GM19438 (cell line): ENCODE measurements around the gene BARD1.
A peak's percentile ranks its signal among the peaks of the same experiment; 100 is the strongest.
"Not testable (repeated sequence)": the region's sequence is repeated elsewhere in the genome, so short reads cannot be mapped to it uniquely, and the experiment has no call there.

ENCODE experiments used
- ATAC-seq: cut with Tn5 transposase; IDR thresholded peaks from one replicate; pipeline ENCODE4 v1.9.1; 2021; ENCODE audit warnings: low read depth; ENCODE audit not compliant: unreplicated experiment

Gene BARD1

GRCh38 chr2:214772443-214773015, 37.0 kb downstream of the BARD1 start:
- ATAC-seq: no peak

DNA sequence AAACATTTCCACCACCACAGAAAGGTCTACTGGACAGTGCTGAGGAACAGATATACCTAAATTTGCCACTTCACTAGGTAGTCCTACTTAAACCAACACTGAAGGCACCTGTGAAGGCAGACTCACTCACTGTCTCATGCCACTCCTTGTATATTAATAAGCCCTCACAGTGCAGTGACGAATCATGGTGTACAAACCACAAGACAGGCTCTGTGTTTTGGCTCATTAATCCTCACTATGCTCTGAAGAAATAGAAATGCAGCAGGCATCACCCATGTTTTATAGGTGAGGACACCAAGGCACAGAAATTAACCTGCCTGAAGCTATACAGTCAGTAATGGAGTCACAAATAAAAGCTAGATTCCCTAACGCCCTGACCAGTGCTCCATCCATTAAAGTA, 44.3 kb downstream of the BARD1 start:
- no peak for ATAC-seq

- no peak for ATAC-seq
Observed at GRCh38 chr2:214753455-214753854, 56.0 kb downstream of the BARD1 start.

DNA sequence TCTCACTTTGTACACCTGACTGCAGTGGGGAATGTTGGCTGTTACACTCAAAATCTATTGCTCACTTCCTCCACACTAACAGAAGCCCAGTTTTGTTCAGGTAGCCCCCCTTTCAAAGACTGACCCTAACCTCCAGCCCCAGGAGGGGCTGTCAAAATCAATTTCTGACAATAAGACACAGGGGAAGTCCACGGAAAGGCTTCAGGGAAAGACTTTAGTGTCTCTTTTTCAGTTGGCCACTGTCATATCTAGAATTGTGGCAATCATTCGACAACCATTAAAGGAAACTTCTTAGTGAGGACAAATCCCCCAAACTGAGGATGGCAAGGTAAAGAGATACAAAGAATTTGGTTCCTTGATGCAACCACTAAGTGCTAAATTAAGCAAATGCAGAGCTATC, 59.0 kb downstream of the BARD1 start:
- no peak for ATAC-seq

DNA sequence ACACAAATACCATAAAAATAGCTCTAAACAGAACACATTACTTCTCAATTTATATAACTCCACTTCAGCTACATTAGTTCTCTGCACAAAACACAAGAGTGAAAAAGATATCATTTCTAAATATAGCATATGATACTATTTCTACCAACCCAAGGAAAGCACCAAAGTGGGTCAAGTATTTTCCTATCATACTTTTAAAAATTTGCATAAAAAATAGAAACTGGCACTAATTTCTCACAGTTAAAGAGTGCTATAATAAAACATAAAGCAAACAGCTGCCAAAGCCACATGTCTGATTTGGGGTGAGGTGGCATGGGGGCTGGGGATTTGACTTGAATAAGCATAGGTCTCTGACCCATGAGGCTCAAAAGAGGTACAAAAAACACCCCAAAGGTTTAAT, 61.5 kb downstream of the BARD1 start:
- ATAC-seq: no peak

GRCh38 chr2:214742119-214742518, 67.4 kb downstream of the BARD1 start:
- no peak for ATAC-seq

GRCh38 chr2:214740867-214741395, 68.6 kb downstream of the BARD1 start:
- no peak for ATAC-seq

DNA sequence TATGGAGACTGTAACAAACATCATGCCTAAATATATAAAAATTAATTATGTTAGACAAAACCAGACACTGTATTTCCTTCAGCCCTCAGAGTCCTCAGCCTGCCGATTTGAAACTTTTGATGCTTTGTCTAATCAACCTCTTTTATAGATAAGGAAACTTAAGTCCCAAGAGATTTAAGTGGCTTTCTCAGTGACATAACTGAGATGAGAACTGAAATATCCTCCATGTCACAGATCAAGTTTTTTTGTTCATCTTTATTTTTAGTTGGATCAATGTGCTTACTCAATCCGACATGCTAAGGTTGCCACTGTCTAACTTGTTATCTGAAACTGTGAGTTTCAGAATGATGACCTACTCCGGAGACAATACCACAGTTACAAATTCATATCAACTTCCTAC, 72.3 kb downstream of the BARD1 start:
- ATAC-seq: peak; percentile 94

- no peak for ATAC-seq
Observed at GRCh38 chr2:214730800-214731407, 78.6 kb downstream of the BARD1 start.

DNA sequence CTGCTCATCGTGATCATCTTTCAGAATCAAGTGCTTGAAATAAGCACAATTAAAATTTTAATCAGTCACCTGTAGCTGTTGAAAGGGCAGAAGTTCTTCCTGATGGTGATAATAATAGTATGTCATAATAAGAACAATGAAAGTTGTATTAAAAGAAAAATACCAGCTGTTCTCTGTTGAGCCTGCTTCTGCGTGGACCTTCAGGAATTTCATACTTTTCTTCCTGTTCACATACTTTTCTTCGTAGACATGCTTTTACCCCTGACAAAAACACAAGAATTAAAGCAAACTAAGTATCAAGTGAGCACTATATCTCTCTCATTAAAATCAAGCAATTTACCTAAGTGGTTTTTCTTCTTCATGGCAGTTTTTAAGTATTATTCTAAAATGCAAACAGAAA, 79.2 kb downstream of the BARD1 start:
- no peak for ATAC-seq

DNA sequence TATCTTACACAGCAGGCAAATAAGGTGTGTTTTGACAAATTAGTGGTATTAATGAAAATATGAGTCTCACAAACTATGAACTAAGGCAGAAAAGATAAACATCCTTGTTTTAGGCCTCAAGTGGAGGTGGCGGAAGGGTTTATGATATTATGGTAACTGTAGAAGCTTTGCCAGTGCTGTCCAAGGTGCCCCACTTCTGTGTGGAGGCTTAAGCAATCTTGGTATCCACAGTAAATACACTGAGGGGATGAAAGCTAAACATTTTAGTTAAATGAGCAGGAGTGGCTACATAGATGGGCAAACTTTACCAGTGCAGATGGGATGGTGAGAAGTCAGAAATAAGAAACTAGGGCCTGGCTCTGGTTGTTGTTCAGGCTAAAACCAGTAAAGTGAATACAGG, 84.7 kb downstream of the BARD1 start:
- ATAC-seq: no peak

- ATAC-seq: not testable (repeated sequence)
Observed at GRCh38 chr2:214717837-214718236, 91.6 kb downstream of the BARD1 start.

- no peak for ATAC-seq
Observed at GRCh38 chr2:214716811-214717560, 92.5 kb downstream of the BARD1 start.

DNA sequence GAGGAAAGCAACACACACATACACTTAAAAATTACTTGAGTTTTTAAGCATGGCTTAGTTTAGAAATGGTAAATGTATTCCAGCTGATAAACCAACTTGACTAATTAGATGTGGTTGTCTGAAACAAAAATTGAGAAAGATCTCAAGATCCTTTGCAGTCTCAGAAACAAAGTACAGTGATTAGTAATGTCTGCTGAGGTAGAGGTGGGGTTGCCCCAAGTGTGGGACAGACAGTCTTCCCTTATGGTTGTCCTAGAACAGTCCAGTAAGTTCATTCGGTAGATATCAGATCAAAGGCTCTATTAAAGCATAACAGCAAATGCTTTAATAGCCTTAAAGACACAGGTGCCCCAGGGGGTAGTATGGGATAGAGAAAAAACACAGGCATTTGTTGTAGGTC, 94.5 kb downstream of the BARD1 start:
- no peak for ATAC-seq

GRCh38 chr2:214713080-214713830, 96.2 kb downstream of the BARD1 start:
- no peak for ATAC-seq

DNA sequence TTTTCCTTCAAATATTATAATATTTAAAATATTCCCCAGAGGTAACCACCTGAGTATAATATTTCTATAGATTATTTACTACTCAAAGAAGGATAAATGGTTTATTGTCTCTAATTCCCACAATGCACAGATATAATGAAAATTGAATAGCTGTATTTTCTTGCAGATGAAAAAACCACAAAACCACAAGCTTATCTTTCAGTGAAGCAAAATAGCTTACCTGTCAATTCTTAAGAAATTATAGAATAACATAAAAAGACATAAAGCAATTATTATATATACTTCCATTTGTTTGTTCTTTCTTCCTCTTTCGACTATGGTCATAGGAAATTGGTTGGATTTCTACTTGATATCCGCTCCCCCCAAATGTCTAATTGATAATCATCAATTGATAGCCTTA, 98.8 kb downstream of the BARD1 start:
- ATAC-seq: no peak

- ATAC-seq: no peak
Observed at GRCh38 chr2:214706986-214707385, 102.5 kb downstream of the BARD1 start.

DNA sequence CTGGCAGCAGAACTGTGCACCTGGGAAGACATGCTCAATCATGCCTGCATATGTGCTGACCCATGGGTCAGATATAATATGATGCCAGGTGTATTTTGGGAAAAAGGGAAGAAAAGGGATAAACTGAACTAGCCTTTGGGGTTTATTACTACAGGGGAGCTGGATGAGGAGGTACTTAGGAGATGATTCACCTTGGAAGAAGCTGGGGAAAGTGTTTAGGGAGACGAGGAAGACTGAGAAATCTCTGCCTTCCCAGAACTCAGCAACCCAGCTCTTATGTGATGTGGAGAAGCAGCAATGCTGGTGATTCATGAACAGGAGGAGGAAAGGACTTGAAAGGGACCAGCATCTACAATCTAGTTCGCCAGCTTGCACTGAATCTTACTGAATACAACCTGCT, 110.2 kb downstream of the BARD1 start:
- no peak for ATAC-seq

- ATAC-seq: no peak
Observed at GRCh38 chr2:214696681-214697080, 112.8 kb downstream of the BARD1 start.

DNA sequence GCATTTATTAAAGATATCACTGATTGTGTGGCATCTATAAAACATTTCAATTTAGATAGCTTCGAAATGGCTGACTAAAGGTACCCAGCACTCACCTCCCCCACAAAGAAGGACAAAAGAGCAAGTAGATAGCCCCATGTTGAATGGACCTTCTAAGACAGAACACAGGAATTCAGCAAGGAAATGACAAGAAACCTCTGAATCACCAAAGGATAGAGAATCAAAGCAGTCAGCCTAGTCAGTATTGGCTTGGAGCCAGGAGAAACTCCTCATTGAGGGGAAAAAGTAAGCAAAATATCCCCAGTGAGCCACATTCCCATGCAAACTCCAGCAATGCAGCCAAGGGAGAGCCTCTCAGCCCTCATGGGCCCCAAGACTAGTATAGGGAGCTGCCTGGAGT, 113.7 kb downstream of the BARD1 start:
- ATAC-seq: no peak

GRCh38 chr2:214683557-214683956, 125.9 kb downstream of the BARD1 start:
- ATAC-seq: peak; percentile 75
